ENCODE results near the gene URB1.

URB1 gene

DNA sequence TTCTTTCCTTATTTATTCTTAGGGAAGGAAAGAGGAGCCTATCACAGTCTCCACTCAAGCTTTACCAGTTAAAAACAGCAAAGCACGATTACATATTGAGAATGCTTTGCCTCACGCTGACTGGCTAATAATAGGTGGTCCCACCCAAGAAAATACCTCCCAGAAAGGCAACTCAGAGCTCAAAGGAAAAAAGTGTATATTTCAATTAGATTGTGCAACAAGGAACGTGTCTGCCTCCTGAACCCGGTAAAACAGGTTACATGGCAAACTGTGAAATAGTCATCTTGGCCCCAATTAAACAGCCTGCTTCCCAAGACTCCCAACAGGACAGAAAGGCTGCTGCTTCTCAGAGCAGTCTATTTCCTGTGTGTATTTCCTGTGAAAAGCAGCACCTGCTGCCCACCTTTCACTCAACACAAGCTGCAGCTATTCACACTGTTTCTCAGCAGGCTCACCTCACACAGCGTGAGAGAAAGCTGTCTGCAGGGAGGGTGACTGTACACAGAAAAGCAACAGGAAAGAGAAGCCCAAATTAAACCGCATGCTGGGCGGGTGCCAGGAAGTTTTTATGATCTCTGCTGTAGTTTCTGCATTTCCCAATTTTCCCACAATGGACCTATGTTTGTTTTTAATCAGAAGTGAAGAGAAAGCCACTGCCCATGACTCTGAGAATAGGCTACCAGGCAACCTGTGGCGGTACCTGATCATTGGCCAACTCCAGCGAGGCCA, 44.0 kb downstream of the URB1 start:
- WGBS, 2 experiments = 94 to 96% methylated on average over 9 of the region's 9 CpGs
- no peaks in the 10 kb centered on the region for H3K27me3 ChIP-seq (ENCODE audit: control insufficient read depth, insufficient read depth, low read length, poor library complexity, severe bottlenecking)
- no peak overlapping the region for H3K27ac ChIP-seq (ENCODE audit: insufficient read depth, low read depth, low read length, poor library complexity, severe bottlenecking)
- peaks cover 50% of the 10 kb centered on the region for H3K36me3 ChIP-seq (ENCODE audit: control insufficient read depth, insufficient read depth, low read length)
- no peak overlapping the region for H3K4me3 ChIP-seq (ENCODE audit: insufficient read depth, low read depth, low read length)
- H3K4me1 ChIP-seq (ENCODE audit: control insufficient read depth, insufficient read depth, low read length) = no peaks in the 10 kb centered on the region
- H3K9me3 ChIP-seq (ENCODE audit: control insufficient read depth, low read length) = no peaks in the 10 kb centered on the region

DNA sequence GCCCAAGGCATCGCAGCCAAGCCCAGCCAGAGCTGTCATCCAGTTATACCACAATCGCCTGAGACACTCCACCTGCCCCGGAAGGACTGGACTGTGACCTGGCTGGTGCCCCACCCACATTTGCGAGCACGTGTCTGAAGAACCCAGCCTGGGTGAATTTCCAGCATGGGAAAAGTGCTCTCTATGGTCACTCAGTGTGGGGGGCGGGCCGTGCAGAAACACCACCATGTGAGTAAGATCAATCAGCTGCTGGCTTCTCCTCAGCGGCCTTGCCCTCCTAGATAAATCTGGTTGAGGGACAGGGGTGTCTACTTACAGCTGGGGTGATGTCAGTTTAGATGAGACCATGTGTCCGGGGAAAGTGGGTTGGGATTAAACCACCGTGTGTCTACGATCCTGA, 44.8 kb downstream of the URB1 start:
- Histone ChIP-seq H3K27ac (ENCODE audit: insufficient read depth, low read depth, low read length, poor library complexity, severe bottlenecking) (no peak overlapping the region), H3K9me3 (ENCODE audit: control insufficient read depth, low read length) (no peaks in the 10 kb centered on the region), H3K4me1 (ENCODE audit: control insufficient read depth, insufficient read depth, low read length) (no peaks in the 10 kb centered on the region), H3K4me3 (ENCODE audit: insufficient read depth, low read depth, low read length) (no peak overlapping the region), H3K36me3 (ENCODE audit: control insufficient read depth, insufficient read depth, low read length) (peaks cover 47% of the 10 kb centered on the region), H3K27me3 (ENCODE audit: control insufficient read depth, insufficient read depth, low read length, poor library complexity, severe bottlenecking) (no peaks in the 10 kb centered on the region)
- 93 to 97% methylated on average over 11 of the region's 11 CpGs for WGBS, 2 experiments

DNA sequence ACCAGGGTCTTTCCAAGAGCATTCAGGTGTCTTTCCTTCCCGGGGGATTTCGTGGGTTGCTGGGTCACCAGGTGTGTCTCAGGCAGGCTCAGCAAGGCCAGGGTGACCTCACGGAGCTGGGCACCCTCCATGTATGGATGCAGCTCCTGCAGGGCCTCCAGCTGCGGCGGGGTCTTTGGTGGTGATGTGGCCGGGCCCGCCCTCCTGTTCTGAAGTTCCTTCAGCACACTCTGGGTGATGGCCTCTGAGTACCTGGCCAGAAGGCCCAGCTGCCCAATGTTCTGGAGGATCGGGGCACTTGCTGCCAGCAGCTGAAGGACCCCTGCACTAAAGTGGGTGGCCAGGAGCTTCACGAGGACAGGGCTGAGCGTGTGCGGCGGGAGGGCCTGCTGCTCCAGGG, 45.5 kb downstream of the URB1 start:
- H3K4me1 ChIP-seq (ENCODE audit: control insufficient read depth, insufficient read depth, low read length) = no peaks in the 10 kb centered on the region
- no peak overlapping the region for H3K4me3 ChIP-seq (ENCODE audit: insufficient read depth, low read depth, low read length)
- peaks cover 47% of the 10 kb centered on the region for H3K36me3 ChIP-seq (ENCODE audit: control insufficient read depth, insufficient read depth, low read length)
- no peaks in the 10 kb centered on the region for H3K9me3 ChIP-seq (ENCODE audit: control insufficient read depth, low read length)
- H3K27me3 ChIP-seq (ENCODE audit: control insufficient read depth, insufficient read depth, low read length, poor library complexity, severe bottlenecking) = no peaks in the 10 kb centered on the region
- no peak overlapping the region for H3K27ac ChIP-seq (ENCODE audit: insufficient read depth, low read depth, low read length, poor library complexity, severe bottlenecking)
- WGBS, 2 experiments = 95% methylated on average over 12 of the region's 12 CpGs

DNA sequence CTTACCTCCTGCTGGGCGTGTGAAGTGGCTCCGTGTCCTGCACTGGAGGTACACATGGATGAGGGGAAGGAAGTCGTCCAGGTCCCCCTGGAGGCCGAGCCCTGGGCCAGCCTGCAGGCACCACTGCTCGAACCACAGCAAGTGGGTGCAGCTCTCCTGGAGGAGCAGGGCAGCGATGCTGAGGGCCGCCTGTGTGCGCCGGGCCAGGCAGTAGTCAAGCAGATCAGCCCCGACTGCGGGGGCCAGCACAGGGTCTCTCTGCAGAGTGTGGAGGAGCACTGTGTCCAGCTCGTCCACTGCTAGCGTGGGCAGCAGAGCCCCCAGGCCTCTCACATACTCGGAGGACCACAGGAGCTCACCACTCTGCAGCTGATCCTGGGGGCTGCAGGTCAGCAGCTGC, 45.9 kb downstream of the URB1 start:
- 94 to 95% methylated on average over 14 of the region's 14 CpGs for WGBS, 2 experiments
- no peak overlapping the region for H3K27ac ChIP-seq (ENCODE audit: insufficient read depth, low read depth, low read length, poor library complexity, severe bottlenecking)
- no peaks in the 10 kb centered on the region for H3K9me3 ChIP-seq (ENCODE audit: control insufficient read depth, low read length)
- no peak overlapping the region for H3K4me3 ChIP-seq (ENCODE audit: insufficient read depth, low read depth, low read length)
- H3K36me3 ChIP-seq (ENCODE audit: control insufficient read depth, insufficient read depth, low read length) = peaks cover 47% of the 10 kb centered on the region
- H3K27me3 ChIP-seq (ENCODE audit: control insufficient read depth, insufficient read depth, low read length, poor library complexity, severe bottlenecking) = no peaks in the 10 kb centered on the region
- H3K4me1 ChIP-seq (ENCODE audit: control insufficient read depth, insufficient read depth, low read length) = no peaks in the 10 kb centered on the region

DNA sequence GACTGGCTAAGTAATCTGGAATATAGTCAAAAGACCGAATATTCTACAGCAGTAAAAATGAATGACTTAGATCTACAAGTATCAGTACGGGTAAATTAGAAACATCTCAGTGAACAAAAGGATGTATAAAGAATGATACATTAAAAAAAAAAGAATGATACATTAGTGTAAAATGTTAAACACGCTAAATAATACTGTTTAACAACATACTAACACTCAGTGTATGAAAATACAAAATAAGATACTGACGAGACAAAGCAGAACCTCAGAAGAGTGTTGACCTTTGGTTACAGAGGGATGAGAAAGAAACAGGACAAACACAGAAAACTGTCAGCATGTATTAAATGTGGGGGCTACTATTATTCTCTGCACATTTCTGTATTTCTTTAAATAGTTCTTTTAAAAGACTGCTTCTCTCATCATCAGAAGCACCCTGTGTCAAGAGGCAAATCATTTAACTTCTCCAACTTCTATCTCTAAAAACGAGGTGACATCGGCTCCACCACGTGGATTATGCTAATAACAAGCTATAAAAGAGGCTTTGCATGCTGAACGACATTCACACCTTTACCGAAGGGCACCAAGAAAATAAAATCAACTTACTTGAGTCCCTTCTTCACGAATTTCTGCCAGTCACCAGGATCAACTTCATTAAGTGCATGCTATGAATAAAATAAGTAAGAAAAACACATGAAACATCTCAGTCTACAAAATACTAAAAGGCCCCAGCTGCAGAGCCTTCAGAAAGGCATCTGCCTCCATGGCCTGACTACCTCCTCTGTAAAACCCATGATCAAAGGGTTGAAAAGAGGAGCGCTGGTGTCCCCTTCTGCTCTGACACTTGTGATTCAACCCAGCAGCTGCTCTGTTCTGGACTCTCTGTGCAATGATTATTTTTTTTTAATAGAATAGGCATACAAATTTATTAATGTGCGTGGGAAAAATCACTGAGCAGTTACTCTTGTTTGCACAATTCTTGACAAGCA, 51.7 kb downstream of the URB1 start:
- peaks cover 5% of the 10 kb centered on the region for H3K4me1 ChIP-seq (ENCODE audit: control insufficient read depth, insufficient read depth, low read length)
- peaks cover 21% of the 10 kb centered on the region for H3K36me3 ChIP-seq (ENCODE audit: control insufficient read depth, insufficient read depth, low read length)
- no peak overlapping the region for H3K27ac ChIP-seq (ENCODE audit: insufficient read depth, low read depth, low read length, poor library complexity, severe bottlenecking)
- no peaks in the 10 kb centered on the region for H3K27me3 ChIP-seq (ENCODE audit: control insufficient read depth, insufficient read depth, low read length, poor library complexity, severe bottlenecking)
- no peaks in the 10 kb centered on the region for H3K9me3 ChIP-seq (ENCODE audit: control insufficient read depth, low read length)
- H3K4me3 ChIP-seq (ENCODE audit: insufficient read depth, low read depth, low read length) = no peak overlapping the region
- 92 to 93% methylated on average over 8 to 11 of the region's 12 CpGs for WGBS, 2 experiments

DNA sequence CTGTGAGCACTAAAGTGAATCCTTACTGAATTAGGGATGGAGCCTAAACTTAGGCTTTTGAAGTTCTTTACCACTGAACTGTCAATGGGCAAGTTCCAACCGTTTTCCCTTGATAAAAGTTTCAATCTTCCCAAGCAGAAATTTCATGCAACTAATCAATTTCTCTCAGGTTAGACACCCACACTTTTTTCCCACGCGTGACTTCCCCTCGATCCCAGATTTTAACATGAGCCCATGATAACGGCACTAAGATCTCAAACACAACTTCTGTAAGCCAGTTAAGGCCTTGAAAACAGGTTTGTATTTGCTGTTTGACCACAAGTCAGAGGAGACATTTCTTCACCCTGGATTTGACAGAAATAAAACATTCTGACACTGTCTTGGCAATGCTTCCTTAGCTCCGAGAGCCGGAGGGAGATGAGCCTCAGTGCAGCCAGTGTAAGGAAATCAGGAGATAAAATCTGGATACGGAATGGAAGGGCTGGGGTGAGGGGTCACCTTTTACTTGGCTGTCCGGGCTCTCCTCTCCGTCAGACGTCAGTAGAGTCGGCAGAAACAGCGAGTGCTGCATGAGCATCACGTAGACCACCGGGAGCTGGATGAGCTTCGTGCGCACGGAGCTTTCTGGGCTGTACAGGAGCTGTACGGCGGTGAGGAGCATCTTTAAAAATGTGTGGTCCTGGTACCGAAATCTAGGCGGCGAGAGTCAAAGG, 54.4 kb downstream of the URB1 start:
- H3K4me1 ChIP-seq (ENCODE audit: control insufficient read depth, insufficient read depth, low read length) = peaks cover 22% of the 10 kb centered on the region
- no peaks in the 10 kb centered on the region for H3K9me3 ChIP-seq (ENCODE audit: control insufficient read depth, low read length)
- no peak overlapping the region for H3K27ac ChIP-seq (ENCODE audit: insufficient read depth, low read depth, low read length, poor library complexity, severe bottlenecking)
- 95 to 96% methylated on average over 21 to 23 of the region's 23 CpGs for WGBS, 2 experiments
- H3K27me3 ChIP-seq (ENCODE audit: control insufficient read depth, insufficient read depth, low read length, poor library complexity, severe bottlenecking) = no peaks in the 10 kb centered on the region
- H3K4me3 ChIP-seq (ENCODE audit: insufficient read depth, low read depth, low read length) = no peak overlapping the region
- peaks cover 14% of the 10 kb centered on the region for H3K36me3 ChIP-seq (ENCODE audit: control insufficient read depth, insufficient read depth, low read length)

DNA sequence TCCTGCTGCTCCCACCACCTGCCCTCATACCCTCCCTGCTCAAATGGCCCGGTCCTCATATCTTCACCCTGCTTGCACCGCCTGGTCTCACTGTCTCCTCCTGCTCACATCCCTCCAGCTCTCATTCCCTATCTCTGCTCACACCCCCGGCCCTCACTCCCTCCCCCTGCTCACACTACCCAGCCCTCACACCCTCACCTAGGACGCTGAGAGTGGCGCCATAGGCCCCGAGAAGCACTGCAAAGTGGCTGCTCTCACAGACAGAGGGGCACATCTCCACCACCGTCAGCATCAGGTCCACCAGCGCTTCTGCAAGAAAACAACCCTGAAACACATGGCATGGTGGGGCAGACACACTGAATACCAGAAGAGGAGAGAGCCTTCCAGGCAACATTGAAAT, 55.6 kb downstream of the URB1 start:
- Histone ChIP-seq H3K27me3 (ENCODE audit: control insufficient read depth, insufficient read depth, low read length, poor library complexity, severe bottlenecking) (no peaks in the 10 kb centered on the region), H3K4me3 (ENCODE audit: insufficient read depth, low read depth, low read length) (no peak overlapping the region), H3K27ac (ENCODE audit: insufficient read depth, low read depth, low read length, poor library complexity, severe bottlenecking) (no peak overlapping the region), H3K9me3 (ENCODE audit: control insufficient read depth, low read length) (no peaks in the 10 kb centered on the region), H3K4me1 (ENCODE audit: control insufficient read depth, insufficient read depth, low read length) (peaks cover 22% of the 10 kb centered on the region), H3K36me3 (ENCODE audit: control insufficient read depth, insufficient read depth, low read length) (peaks cover 20% of the 10 kb centered on the region)
- WGBS, 2 experiments = 92% methylated on average over 8 of the region's 8 CpGs

DNA sequence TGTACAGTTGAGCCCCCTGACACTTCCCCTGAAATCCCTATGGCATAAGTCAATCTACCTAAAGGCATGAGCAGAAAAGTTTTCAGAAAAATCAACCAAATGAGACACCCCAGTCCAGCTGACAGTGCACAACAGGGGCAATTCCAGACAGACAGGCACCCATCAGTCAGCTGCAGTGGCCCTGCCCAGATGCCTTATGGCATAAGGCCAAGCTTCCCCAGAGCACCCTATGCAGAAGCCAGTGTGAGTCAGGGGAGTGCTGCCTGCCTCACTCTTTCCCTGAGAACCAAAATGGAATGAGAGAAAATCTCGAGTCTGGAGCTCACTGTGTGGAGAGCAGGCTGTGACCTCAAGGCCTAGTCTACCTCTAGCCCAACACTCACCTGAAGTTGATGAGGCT, 56.1 kb downstream of the URB1 start:
- no peaks in the 10 kb centered on the region for H3K9me3 ChIP-seq (ENCODE audit: control insufficient read depth, low read length)
- WGBS, 2 experiments = 86 to 92% methylated on average over 1 of the region's 1 CpG
- H3K4me1 ChIP-seq (ENCODE audit: control insufficient read depth, insufficient read depth, low read length) = peaks cover 25% of the 10 kb centered on the region
- no peak overlapping the region for H3K27ac ChIP-seq (ENCODE audit: insufficient read depth, low read depth, low read length, poor library complexity, severe bottlenecking)
- H3K4me3 ChIP-seq (ENCODE audit: insufficient read depth, low read depth, low read length) = no peak overlapping the region
- no peaks in the 10 kb centered on the region for H3K27me3 ChIP-seq (ENCODE audit: control insufficient read depth, insufficient read depth, low read length, poor library complexity, severe bottlenecking)
- H3K36me3 ChIP-seq (ENCODE audit: control insufficient read depth, insufficient read depth, low read length) = peaks cover 20% of the 10 kb centered on the region

DNA sequence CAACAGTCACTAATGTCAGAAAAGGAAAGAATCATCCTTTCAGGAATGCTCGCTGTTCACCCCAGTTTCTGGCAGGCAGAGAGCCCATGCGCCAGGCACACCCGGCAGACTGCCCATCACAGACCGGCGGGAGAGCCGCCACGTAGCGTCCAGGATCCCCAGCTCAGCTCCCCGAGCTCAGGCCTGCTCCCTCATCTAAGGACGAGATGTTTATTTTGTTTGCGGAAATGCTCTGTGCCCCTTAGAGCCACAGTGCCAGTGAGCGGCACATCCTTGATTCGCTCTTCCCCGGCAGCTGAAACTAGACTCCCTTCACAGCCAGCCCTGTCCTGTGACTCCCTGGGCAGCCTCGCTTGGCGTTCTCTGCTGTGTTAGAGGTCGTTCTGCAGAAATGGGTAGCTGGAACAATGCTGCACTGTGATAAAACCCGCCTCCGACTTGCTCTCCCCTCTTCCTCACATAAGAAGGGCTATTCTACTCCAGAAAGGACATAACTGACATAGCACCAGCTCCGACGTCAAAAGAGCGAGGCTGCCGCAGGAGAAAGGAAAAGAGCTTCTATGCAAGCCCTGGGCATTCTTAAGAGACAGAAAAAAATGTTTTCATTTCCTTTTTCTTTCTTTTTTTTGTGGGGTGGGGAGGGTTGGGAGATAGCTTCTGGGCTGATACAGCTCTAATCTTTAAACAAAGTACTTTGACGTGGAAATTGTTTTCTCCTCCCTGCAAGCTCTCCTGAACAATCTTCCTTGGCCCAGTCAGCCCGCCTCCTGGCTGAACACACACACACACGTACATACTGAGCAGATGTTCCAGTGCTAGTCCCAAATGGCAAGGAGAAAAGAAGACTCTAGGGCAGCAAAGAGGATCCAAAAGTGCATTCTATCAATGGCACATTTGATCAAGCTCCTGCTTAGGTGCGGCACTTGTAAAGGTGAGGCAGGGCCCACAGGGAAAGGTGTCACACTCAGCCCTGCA, 56.9 kb downstream of the URB1 start:
- Histone ChIP-seq H3K27me3 (ENCODE audit: control insufficient read depth, insufficient read depth, low read length, poor library complexity, severe bottlenecking) (no peaks in the 10 kb centered on the region), H3K9me3 (ENCODE audit: control insufficient read depth, low read length) (no peaks in the 10 kb centered on the region), H3K36me3 (ENCODE audit: control insufficient read depth, insufficient read depth, low read length) (peaks cover 20% of the 10 kb centered on the region), H3K4me3 (ENCODE audit: insufficient read depth, low read depth, low read length) (no peak overlapping the region), H3K27ac (ENCODE audit: insufficient read depth, low read depth, low read length, poor library complexity, severe bottlenecking) (peak overlapping the region; percentile 33), H3K4me1 (ENCODE audit: control insufficient read depth, insufficient read depth, low read length) (peaks cover 33% of the 10 kb centered on the region)
- WGBS, 2 experiments = 80 to 82% methylated on average over 27 of the region's 27 CpGs
